ENCODE measurements around the gene MLLT1. TPM values are rescaled to one million over a fixed set of nuclear protein-coding genes. Genes with fewer than 3 reads are reported as not detected.

MLLT1 gene
- total and polyA plus RNA-seq, 4 donors, result 2.1 to 15.6 (median 7.3) TPM

GRCh38 chr19:6239401-6239844 is 40.4 kb downstream of the MLLT1 start:
- Histone ChIP-seq H3K36me3 (ENCODE audit: control insufficient read depth in 4 of 4, insufficient read depth in 3 of 4, low read depth in 1 of 4, low read length in 3 of 4) (peaks cover 0 to 3% (median under 1%) of the 10 kb centered on the region in 4 donors), H3K9me3 (ENCODE audit: control insufficient read depth in 4 of 4, low read length in 3 of 4) (no peaks in the 10 kb centered on the region), H3K27me3 (ENCODE audit: control insufficient read depth in 4 of 4, insufficient read depth in 4 of 4, low read length in 3 of 4) (no peaks in the 10 kb centered on the region), H3K4me3 (ENCODE audit: low read depth in 1 of 3, low read length in 3 of 3) (no peak overlapping the region), H3K9ac (ENCODE audit: low read depth in 1 of 2, low read length in 2 of 2) (no peak overlapping the region), H3K27ac (ENCODE audit: low read depth in 1 of 2, low read length in 2 of 2) (no peak overlapping the region), H3K4me1 (ENCODE audit: control insufficient read depth in 4 of 4, insufficient read depth in 4 of 4, low read length in 3 of 4) (peaks cover 10 to 50% (median 26%) of the 10 kb centered on the region in 4 donors)
- TF ChIP-seq SP1 (IDR thresholded peaks at IDR 0.05) (no peak), HNF4G (IDR thresholded peaks at IDR 0.05) (no peak), RXRA (IDR thresholded peaks at IDR 0.05) (no peak), FOXA1 (IDR thresholded peaks at IDR 0.05) (no peak), FOXA2 (IDR thresholded peaks at IDR 0.05) (no peak), CTCF (IDR thresholded peaks at IDR 0.05; ENCODE audit: low read depth, low read length, missing input control) (no peak), HNF4A (conservative IDR thresholded peaks at IDR 0.05) (no peak), YY1 (IDR thresholded peaks at IDR 0.05) (no peak), EGR1 (IDR thresholded peaks at IDR 0.05; ENCODE audit: low read depth in 2 of 2) (no peak), RAD21 (IDR thresholded peaks at IDR 0.05) (no peak), TAF1 (conservative IDR thresholded peaks at IDR 0.05) (no peak), ATF3 (IDR thresholded peaks at IDR 0.05) (no peak), MAX (IDR thresholded peaks at IDR 0.05) (no peak)
- WGBS, result 70% methylated on average over 11 of the region's 11 CpGs
- DNase-seq (ENCODE audit: low spot score), result no peak

- H3K9ac ChIP-seq (ENCODE audit: low read depth in 1 of 2, low read length in 2 of 2), result no peak overlapping the region
- no peak for DNase-seq (ENCODE audit: low spot score)
- H3K4me3 ChIP-seq (ENCODE audit: low read depth in 1 of 3, low read length in 3 of 3), result no peak overlapping the region
- peaks cover 0 to 3% (median under 1%) of the 10 kb centered on the region in 4 donors for H3K36me3 ChIP-seq (ENCODE audit: control insufficient read depth in 4 of 4, insufficient read depth in 3 of 4, low read depth in 1 of 4, low read length in 3 of 4)
- H3K4me1 ChIP-seq (ENCODE audit: control insufficient read depth in 4 of 4, insufficient read depth in 4 of 4, low read length in 3 of 4), result peaks cover 16 to 57% (median 32%) of the 10 kb centered on the region in 4 donors
- no peaks in the 10 kb centered on the region for H3K9me3 ChIP-seq (ENCODE audit: control insufficient read depth in 4 of 4, low read length in 3 of 4)
- WGBS, result 85% methylated on average over 24 of the region's 24 CpGs
- no peaks in the 10 kb centered on the region for H3K27me3 ChIP-seq (ENCODE audit: control insufficient read depth in 4 of 4, insufficient read depth in 4 of 4, low read length in 3 of 4)
- TF ChIP-seq EGR1 (IDR thresholded peaks at IDR 0.05; ENCODE audit: low read depth in 2 of 2) (no peak), YY1 (IDR thresholded peaks at IDR 0.05) (no peak), JUND (IDR thresholded peaks at IDR 0.05) (no peak), TAF1 (conservative IDR thresholded peaks at IDR 0.05) (no peak)
- H3K27ac ChIP-seq (ENCODE audit: low read depth in 1 of 2, low read length in 2 of 2), result no peak overlapping the region
These were observed 41.0 kb downstream of the MLLT1 start for GRCh38 chr19:6238643-6239281.

- no peak for DNase-seq (ENCODE audit: low spot score)
- Histone ChIP-seq H3K4me3 (ENCODE audit: low read depth in 1 of 3, low read length in 3 of 3) (no peak overlapping the region), H3K9ac (ENCODE audit: low read depth in 1 of 2, low read length in 2 of 2) (no peak overlapping the region), H3K4me1 (ENCODE audit: control insufficient read depth in 4 of 4, insufficient read depth in 4 of 4, low read length in 3 of 4) (peaks cover 18 to 58% (median 34%) of the 10 kb centered on the region in 4 donors), H3K27me3 (ENCODE audit: control insufficient read depth in 4 of 4, insufficient read depth in 4 of 4, low read length in 3 of 4) (no peaks in the 10 kb centered on the region), H3K27ac (ENCODE audit: low read depth in 1 of 2, low read length in 2 of 2) (no peak overlapping the region), H3K36me3 (ENCODE audit: control insufficient read depth in 4 of 4, insufficient read depth in 3 of 4, low read depth in 1 of 4, low read length in 3 of 4) (peaks cover 0 to 3% (median under 1%) of the 10 kb centered on the region in 4 donors), H3K9me3 (ENCODE audit: control insufficient read depth in 4 of 4, low read length in 3 of 4) (no peaks in the 10 kb centered on the region)
- TF ChIP-seq CTCF (IDR thresholded peaks at IDR 0.05; ENCODE audit: low read depth, low read length, missing input control) (peak; percentile 5), ZBTB33 (IDR thresholded peaks at IDR 0.05) (no peak)
- 79% methylated on average over 6 of the region's 6 CpGs for WGBS
These were observed 41.5 kb downstream of the MLLT1 start for GRCh38 chr19:6238256-6238642.
